Sigmoid colon (tissue), 7 donors: ENCODE results near the gene TOMM6. TPM values are rescaled to one million over a fixed set of nuclear protein-coding genes. Genes with fewer than 3 reads are reported as not detected.

Source experiments
- DNase-seq: peaks from one replicate; pipeline ENCODE4 v3.0.0-alpha.2; 2019
- H3K27ac ChIP-seq, 4 donors: fragments of 200-600 bp; sonication (generic); one replicate each; pipeline ENCODE4 v1.5.1; 2016 to 2019; ENCODE audit warnings: mild to moderate bottlenecking in 1 of 4
- H3K27me3 ChIP-seq, 3 donors: fragments of 200-600 bp; sonication (generic); one replicate each; pipeline ENCODE4 v1.5.1; 2019; ENCODE audit warnings: mild to moderate bottlenecking in 1 of 3
- H3K36me3 ChIP-seq, 4 donors: fragments of 200-600 bp; sonication (generic); one replicate each; pipeline ENCODE4 v1.5.1; 2016 to 2019
- H3K4me1 ChIP-seq, 4 donors: fragments of 200-600 bp; sonication (generic); one replicate each; pipeline ENCODE4 v1.5.1; 2017 to 2019
- H3K4me3 ChIP-seq, 4 donors: fragments of 200-600 bp; sonication (generic); one replicate each; pipeline ENCODE4 v1.5.1; 2017 to 2019; ENCODE audit warnings: mild to moderate bottlenecking in 2 of 4, moderate library complexity in 1 of 4
- H3K9me3 ChIP-seq, 4 donors: fragments of 200-600 bp in 3 of 4; sonication (generic) in 3 of 4; one replicate each; pipeline versions ENCODE4 v1.5.1 to v1.6.1; 2013 to 2019
- EP300 ChIP-seq, 4 donors: sonication (generic); formaldehyde crosslinking; IDR thresholded peaks; one replicate each; pipeline ENCODE4 v1.6.1; 2017; ENCODE audit warnings: antibody characterized with exemption in 4 of 4
- POLR2A ChIP-seq, 2 donors: fragments of 450-650 bp; IDR thresholded peaks; one replicate each; pipeline ENCODE4 v1.6.1; 2016; ENCODE audit warnings: antibody characterized with exemption in 2 of 2, mild to moderate bottlenecking in 2 of 2, moderate library complexity in 2 of 2
- POLR2AphosphoS5 ChIP-seq, 4 donors: sonication (generic); formaldehyde crosslinking; IDR thresholded peaks; one replicate each; pipeline ENCODE4 v1.6.1; 2017; ENCODE audit warnings: antibody characterized with exemption in 4 of 4
- WGBS, 2 donors: extraction: QIAGEN DNeasy Blood & Tissue Kit; methylation state at CpG; one replicate each; pipeline ENCODE4 v1.1.7; 2013; 5-methylcytosine and 5-hydroxymethylcytosine counted together
- intact Hi-C: fragments of 100-400 bp; cut with DNase I; formaldehyde crosslinking; loops from one replicate; pipeline ENCODE4 v1.15.1; 2023
- polyA plus RNA-seq, 3 donors: library from polyadenylated mRNA; stranded (reverse); fragments of 200-250 nt; gene quantifications; one replicate each; pipeline ENCODE4 v1.2.3, GENCODE V29; 2013
- small RNA-seq, 3 donors: library from RNA; depleted of rRNA; stranded (forward); fragments of <200 nt; gene quantifications; one replicate each; pipeline ENCODE3, GENCODE V24; 2016
- total RNA-seq, 4 donors: library from RNA; depleted of rRNA; stranded (reverse); fragments of >200 nt; gene quantifications; one replicate each; pipeline ENCODE4 v1.1.0, GENCODE V29; 2016
- TF ChIP-seq, protein P1 (sequence below), 4 experiments: fragments of 450-650 bp in 3 of 4; fragments of 200-600 bp in 1 of 4; IDR thresholded peaks; one replicate each; pipeline ENCODE4 v1.5.1; 2016 to 2019; ENCODE audit warnings: antibody characterized with exemption in 4 of 4, mild to moderate bottlenecking in 3 of 4, moderate library complexity in 2 of 4
- donor health status: healthy with polysubstance abuse.
- donor health status: Bipolar disorder and iron deficiency.
- donor health status: healthy.

Gene TOMM6
- total and polyA plus RNA-seq, 7 donors = 116 to 309 (median 154) TPM

DNA sequence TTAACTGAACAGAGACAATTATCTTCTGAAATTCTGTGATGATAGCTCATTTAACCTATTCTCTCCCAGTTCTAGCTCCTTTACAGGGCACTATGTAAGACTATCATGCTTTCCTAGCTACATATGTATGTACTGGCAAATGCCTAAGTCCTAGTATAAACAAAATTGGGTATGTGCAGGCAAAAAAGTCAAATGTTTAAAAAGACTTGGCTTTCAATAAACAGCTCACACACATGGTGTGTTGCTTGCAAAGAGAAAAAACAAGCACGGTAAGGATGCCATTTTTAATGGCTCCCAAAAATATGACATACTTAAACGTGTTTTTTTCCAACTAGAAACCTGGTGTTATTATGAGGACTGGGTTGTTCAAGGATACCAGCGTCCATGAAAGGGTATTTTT, 44.8 kb downstream of the TOMM6 start:
- Histone ChIP-seq H3K9me3 (no peaks in the 10 kb centered on the region), H3K4me3 (no peak overlapping the region), H3K27me3 (no peaks in the 10 kb centered on the region), H3K36me3 (no peaks in the 10 kb centered on the region), H3K27ac (no peak overlapping the region), H3K4me1 (no peaks in the 10 kb centered on the region)
- DNase-seq = no peak
- WGBS, 2 donors = 82 to 90% methylated on average over 3 of the region's 3 CpGs
- intact Hi-C loops = no loop called here
- no peak for TF ChIP-seq POLR2A (IDR thresholded peaks at IDR 0.05)
- TF ChIP-seq, protein P1, sequence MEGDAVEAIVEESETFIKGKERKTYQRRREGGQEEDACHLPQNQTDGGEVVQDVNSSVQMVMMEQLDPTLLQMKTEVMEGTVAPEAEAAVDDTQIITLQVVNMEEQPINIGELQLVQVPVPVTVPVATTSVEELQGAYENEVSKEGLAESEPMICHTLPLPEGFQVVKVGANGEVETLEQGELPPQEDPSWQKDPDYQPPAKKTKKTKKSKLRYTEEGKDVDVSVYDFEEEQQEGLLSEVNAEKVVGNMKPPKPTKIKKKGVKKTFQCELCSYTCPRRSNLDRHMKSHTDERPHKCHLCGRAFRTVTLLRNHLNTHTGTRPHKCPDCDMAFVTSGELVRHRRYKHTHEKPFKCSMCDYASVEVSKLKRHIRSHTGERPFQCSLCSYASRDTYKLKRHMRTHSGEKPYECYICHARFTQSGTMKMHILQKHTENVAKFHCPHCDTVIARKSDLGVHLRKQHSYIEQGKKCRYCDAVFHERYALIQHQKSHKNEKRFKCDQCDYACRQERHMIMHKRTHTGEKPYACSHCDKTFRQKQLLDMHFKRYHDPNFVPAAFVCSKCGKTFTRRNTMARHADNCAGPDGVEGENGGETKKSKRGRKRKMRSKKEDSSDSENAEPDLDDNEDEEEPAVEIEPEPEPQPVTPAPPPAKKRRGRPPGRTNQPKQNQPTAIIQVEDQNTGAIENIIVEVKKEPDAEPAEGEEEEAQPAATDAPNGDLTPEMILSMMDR (IDR thresholded peaks at IDR 0.05) = no peak
- TF ChIP-seq POLR2AphosphoS5 (IDR thresholded peaks at IDR 0.05) = no peak
- no peak for TF ChIP-seq EP300 (IDR thresholded peaks at IDR 0.05)

DNA sequence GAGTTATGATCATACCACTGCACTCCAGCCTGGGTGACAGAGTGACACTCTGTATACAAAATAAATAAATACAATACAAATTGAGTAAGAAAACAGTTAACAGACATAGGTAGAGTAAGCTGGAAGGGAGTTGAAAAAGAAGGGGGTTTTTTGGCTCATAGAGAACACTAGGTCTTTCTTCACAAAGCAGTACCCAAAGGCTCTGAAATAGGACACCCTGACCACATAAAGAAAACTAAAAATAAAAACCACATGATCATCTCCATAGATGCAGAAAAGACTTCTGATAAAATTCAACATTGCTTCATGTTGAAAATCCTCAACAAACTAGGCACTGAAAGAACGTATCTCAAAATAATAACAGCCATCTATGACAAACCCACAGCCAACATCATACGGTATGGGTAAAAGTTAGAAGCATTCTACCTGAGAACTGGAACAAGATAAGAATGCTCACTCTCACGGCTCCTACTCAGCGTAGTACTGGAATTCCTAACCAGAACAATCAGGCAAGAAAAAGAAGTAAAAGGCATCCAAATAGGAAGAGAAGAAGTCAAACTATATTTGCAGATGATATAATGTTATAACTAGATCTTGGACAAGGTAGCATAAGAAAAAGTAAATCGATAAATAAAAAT, 48.6 kb downstream of the TOMM6 start:
- DNase-seq = no peak
- no peaks in the 10 kb centered on the region for H3K36me3 ChIP-seq
- H3K27me3 ChIP-seq = no peaks in the 10 kb centered on the region
- no peaks in the 10 kb centered on the region for H3K4me1 ChIP-seq
- no peak overlapping the region for H3K4me3 ChIP-seq
- intact Hi-C loops = no loop called here
- 84 to 90% methylated on average over 5 of the region's 5 CpGs for whole genome bisulfite sequencing, 2 donors
- no peak for TF ChIP-seq POLR2AphosphoS5 (IDR thresholded peaks at IDR 0.05)
- TF ChIP-seq, protein P1 (IDR thresholded peaks at IDR 0.05) = no peak
- no peak for TF ChIP-seq POLR2A (IDR thresholded peaks at IDR 0.05)
- TF ChIP-seq EP300 (IDR thresholded peaks at IDR 0.05) = no peak
- no peaks in the 10 kb centered on the region for H3K9me3 ChIP-seq
- H3K27ac ChIP-seq = no peak overlapping the region

DNA sequence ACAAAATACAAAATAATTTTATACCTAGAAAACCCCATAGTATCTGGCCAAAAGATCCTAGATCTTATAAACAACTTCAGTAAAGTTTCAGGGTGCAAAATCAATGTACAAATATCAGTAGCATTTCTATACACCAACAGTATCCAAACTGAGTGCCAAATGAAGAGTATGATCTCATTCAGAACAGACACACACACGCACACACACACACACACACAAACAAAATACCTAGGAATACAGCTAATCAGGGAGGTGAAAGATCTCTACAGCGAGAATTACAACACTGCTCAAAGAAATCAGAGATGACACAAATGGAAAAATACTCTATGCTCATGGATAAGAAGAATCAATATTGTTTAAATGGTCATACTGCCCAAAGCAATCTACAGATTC, 49.2 kb downstream of the TOMM6 start:
- H3K27me3 ChIP-seq = no peaks in the 10 kb centered on the region
- no peaks in the 10 kb centered on the region for H3K4me1 ChIP-seq
- intact Hi-C loops = no loop called here
- H3K27ac ChIP-seq = no peak overlapping the region
- no peak overlapping the region for H3K4me3 ChIP-seq
- no peak for DNase-seq
- H3K36me3 ChIP-seq = no peaks in the 10 kb centered on the region
- H3K9me3 ChIP-seq = no peaks in the 10 kb centered on the region
- TF ChIP-seq, protein P1 (IDR thresholded peaks at IDR 0.05) = no peak
- TF ChIP-seq POLR2A (IDR thresholded peaks at IDR 0.05) = no peak
- TF ChIP-seq EP300 (IDR thresholded peaks at IDR 0.05) = no peak
- TF ChIP-seq POLR2AphosphoS5 (IDR thresholded peaks at IDR 0.05) = no peak
- WGBS, 2 donors = 95 to 96% methylated on average over 2 of the region's 2 CpGs

Small RNAs within 50 kb of the gene (small RNA-seq; reads per million reads assigned to genes)
- gene AL365205.2 (0 reads per million in 3 donors), gene AL365205.3 (0 reads per million in 3 donors), gene RF00393 (0 reads per million in 3 donors)

Other genes with a start within 250 kb of the TOMM6 start
- gene FOXP4, start 241.3 kb upstream of the TOMM6 start, total RNA-seq = 10 to 100 TPM in 1 of 4 donors, 1 to 10 TPM in 3; 4.1 to 14.1 (median 5.8) TPM
- gene FOXP4, start 241.3 kb upstream of the TOMM6 start, polyA plus RNA-seq = 10 to 100 TPM; 12.7 to 19.5 (median 15.6) TPM
- gene MDFI, start 149.2 kb upstream of the TOMM6 start, total RNA-seq = 1 to 10 TPM; 2.9 to 8.6 (median 5.1) TPM
- gene MDFI, start 149.2 kb upstream of the TOMM6 start, polyA plus RNA-seq = 1 to 10 TPM in 2 of 3 donors, under 1 TPM in 1; 0.69 to 7.7 (median 4.2) TPM
- gene TFEB, start 52.1 kb upstream of the TOMM6 start, total RNA-seq = 10 to 100 TPM; 21.0 to 28.5 (median 24.2) TPM
- 10 to 100 TPM; 28.2 to 40.9 (median 34.0) TPM for gene TFEB, start 52.1 kb upstream of the TOMM6 start, polyA plus RNA-seq
- not detected for gene PGC, start 40.3 kb upstream of the TOMM6 start, total RNA-seq
- gene PGC, start 40.3 kb upstream of the TOMM6 start, polyA plus RNA-seq = 10 to 100 TPM in 1 of 3 donors, 1 to 10 TPM in 1, under 1 TPM in 1; 0.07 to 12.6 (median 9.2) TPM
- gene FRS3, start 7.8 kb upstream of the TOMM6 start, total RNA-seq = 1 to 10 TPM; 4.1 to 4.9 (median 4.7) TPM
- gene FRS3, start 7.8 kb upstream of the TOMM6 start, polyA plus RNA-seq = 1 to 10 TPM; 1.6 to 4.8 (median 3.3) TPM
- 10 to 100 TPM in 1 of 4 donors, 1 to 10 TPM in 3; 2.0 to 13.8 (median 4.4) TPM for gene PRICKLE4, start 6.9 kb upstream of the TOMM6 start, total RNA-seq
- gene PRICKLE4, start 6.9 kb upstream of the TOMM6 start, polyA plus RNA-seq = 1 to 10 TPM in 1 of 3 donors, not detected in 2; 1.5 TPM
- gene USP49, start 107.7 kb downstream of the TOMM6 start, total RNA-seq = 1 to 10 TPM; 2.1 to 10.0 (median 3.1) TPM
- gene USP49, start 107.7 kb downstream of the TOMM6 start, polyA plus RNA-seq = 1 to 10 TPM in 1 of 3 donors, under 1 TPM in 2; 0.23 to 1.9 (median 0.60) TPM
- gene MED20, start 133.4 kb downstream of the TOMM6 start, total RNA-seq = 10 to 100 TPM in 3 of 4 donors, 1 to 10 TPM in 1; 9.9 to 15.5 (median 13.7) TPM
- 10 to 100 TPM in 1 of 3 donors, 1 to 10 TPM in 2; 7.8 to 14.6 (median 9.4) TPM for gene MED20, start 133.4 kb downstream of the TOMM6 start, polyA plus RNA-seq
- gene BYSL, start 133.8 kb downstream of the TOMM6 start, total RNA-seq = 1 to 10 TPM; 2.9 to 5.4 (median 4.6) TPM
- 10 to 100 TPM in 1 of 3 donors, 1 to 10 TPM in 2; 4.2 to 14.0 (median 9.6) TPM for gene BYSL, start 133.8 kb downstream of the TOMM6 start, polyA plus RNA-seq
- gene CCND3, start 154.1 kb downstream of the TOMM6 start, total RNA-seq = 100 to 1,000 TPM in 3 of 4 donors, 10 to 100 TPM in 1; 75.1 to 125 (median 110) TPM
- 100 to 1,000 TPM in 1 of 3 donors, 10 to 100 TPM in 2; 43.2 to 144 (median 46.7) TPM for gene CCND3, start 154.1 kb downstream of the TOMM6 start, polyA plus RNA-seq